IMR-90 (cell line): ENCODE data around the gene CYP4B1. TPM values are rescaled to one million over a fixed set of nuclear protein-coding genes. Genes with fewer than 3 reads are reported as not detected.

Experiments
- ATAC-seq: fragments of 200-7000 bp; cut with Tn5 transposase; 2 replicates; pipeline ENCODE4 v1.9.1; 2020; ENCODE audit warnings: low read depth, mild to moderate bottlenecking, moderate library complexity
- BruUV-seq: library from RNA; stranded (reverse); fragments of 400-500 nt; replicated peaks from 2 replicates; lab custom pipeline; 2021; lab: Mats Ljungman, UMichigan
- CTCF ChIA-PET: fragments of 300-600 bp; formaldehyde crosslinking; extraction: SDS; loops from one replicate; lab custom pipeline; 2021; ENCODE audit warnings: antibody characterized with exemption; lab: Yijun Ruan, JAX
- POLR2A ChIA-PET: fragments of 300-600 bp; sonication (Branson Sonifier 250); formaldehyde crosslinking; loops from one replicate; lab custom pipeline; 2022; ENCODE audit warnings: antibody characterized with exemption; ENCODE audit not compliant: unreplicated experiment; lab: Charles Lee
- DNase-seq: peaks from one replicate; pipeline ENCODE4 v3.0.0; 2013
- H2AFZ ChIP-seq: replicated peaks from 2 replicates; pipeline ENCODE3; 2013; ENCODE audit warnings: low read length, mild to moderate bottlenecking; ENCODE audit not compliant: poor library complexity
- H2AK5ac ChIP-seq: 2 replicates; pipeline ENCODE4 v1.6.1; 2013; ENCODE audit warnings: low read depth, low read length, inconsistent platforms
- H2AK9ac ChIP-seq: replicated peaks from 2 replicates; pipeline ENCODE3; 2013; ENCODE audit warnings: mild to moderate bottlenecking, low read depth, low read length, moderate library complexity; ENCODE audit not compliant: poor library complexity
- H2BK120ac ChIP-seq: 2 replicates; pipeline ENCODE4 v1.6.1; 2013; ENCODE audit warnings: low read depth, low read length, inconsistent platforms
- H2BK15ac ChIP-seq: 3 replicates; pipeline ENCODE4 v1.6.1; 2013; ENCODE audit warnings: low read depth, low read length, inconsistent platforms
- H2BK20ac ChIP-seq: 2 replicates; pipeline ENCODE4 v1.6.1; 2013; ENCODE audit warnings: low read depth, mild to moderate bottlenecking, inconsistent platforms, low read length, moderate library complexity
- H2BK5ac ChIP-seq: 2 replicates; pipeline ENCODE4 v1.6.1; 2013; ENCODE audit warnings: mild to moderate bottlenecking, low read depth, low read length, inconsistent platforms; ENCODE audit not compliant: poor library complexity, severe bottlenecking
- H3K14ac ChIP-seq: replicated peaks from 2 replicates; pipeline ENCODE4 v1.6.1; 2013; ENCODE audit warnings: low read depth, low read length, inconsistent platforms
- H3K18ac ChIP-seq: 2 replicates; pipeline ENCODE4 v1.6.1; 2013; ENCODE audit warnings: low read depth, low read length, control low read depth
- H3K23ac ChIP-seq: 2 replicates; pipeline ENCODE4 v1.6.1; 2013; ENCODE audit warnings: low read depth, low read length, inconsistent platforms
- H3K27ac ChIP-seq: 2 replicates; pipeline ENCODE4 v1.5.1; 2013; ENCODE audit warnings: mild to moderate bottlenecking, control low read depth, low read length; ENCODE audit not compliant: insufficient read depth
- H3K27me3 ChIP-seq: 2 replicates; pipeline ENCODE4 v1.6.1; 2013; ENCODE audit warnings: low read length; ENCODE audit not compliant: control insufficient read depth, insufficient read depth
- H3K36me3 ChIP-seq: 2 replicates; pipeline ENCODE4 v1.6.1; 2013; ENCODE audit warnings: low read length, mixed read lengths; ENCODE audit not compliant: control insufficient read depth, insufficient read depth
- H3K4ac ChIP-seq: 2 replicates; pipeline ENCODE4 v1.6.1; 2013; ENCODE audit warnings: low read depth, low read length, inconsistent platforms
- H3K4me1 ChIP-seq: 2 replicates; pipeline ENCODE4 v1.6.1; 2013; ENCODE audit warnings: low read length, mixed read lengths; ENCODE audit not compliant: control insufficient read depth, insufficient read depth
- H3K4me2 ChIP-seq: 2 replicates; pipeline ENCODE4 v1.6.1; 2013; ENCODE audit warnings: low read depth, mild to moderate bottlenecking, control low read depth, low read length, moderate library complexity
- H3K4me3 ChIP-seq: 2 replicates; pipeline ENCODE4 v1.5.1; 2013; ENCODE audit warnings: low read depth, mild to moderate bottlenecking, control low read depth, low read length, moderate library complexity; ENCODE audit not compliant: insufficient read depth
- H3K56ac ChIP-seq: 2 replicates; pipeline ENCODE4 v1.6.1; 2013; ENCODE audit warnings: low read length, inconsistent platforms; ENCODE audit not compliant: insufficient read depth; ENCODE audit errors: extremely low read depth
- H3K79me1 ChIP-seq, 2 experiments: 2 replicates each; pipeline ENCODE4 v1.6.1; 2013; ENCODE audit warnings: low read length in 2 of 2, inconsistent platforms in 1 of 2, low read depth in 1 of 2
- H3K9ac ChIP-seq: 2 replicates; pipeline ENCODE4 v1.6.1; 2013; ENCODE audit warnings: low read depth, low read length, control low read depth
- H3K9me1 ChIP-seq: 2 replicates; pipeline ENCODE4 v1.6.1; 2013; ENCODE audit warnings: low read length, inconsistent platforms; ENCODE audit not compliant: insufficient read depth
- H3K9me3 ChIP-seq: 2 replicates; pipeline ENCODE4 v1.6.1; 2013; ENCODE audit warnings: low read length; ENCODE audit not compliant: control insufficient read depth, insufficient read depth
- H4K20me1 ChIP-seq: 2 replicates; pipeline ENCODE4 v1.6.1; 2013; ENCODE audit warnings: low read length, inconsistent platforms; ENCODE audit not compliant: insufficient read depth
- H4K5ac ChIP-seq: 2 replicates; pipeline ENCODE4 v1.6.1; 2013; ENCODE audit warnings: mild to moderate bottlenecking, low read depth, low read length, control low read depth
- H4K8ac ChIP-seq, 2 experiments: 2 replicates each; pipeline ENCODE4 v1.6.1; 2013; ENCODE audit warnings: low read depth in 2 of 2, low read length in 2 of 2, control low read depth in 1 of 2, inconsistent platforms in 1 of 2
- H4K91ac ChIP-seq: 2 replicates; pipeline ENCODE4 v1.6.1; 2013; ENCODE audit warnings: low read depth, low read length, inconsistent platforms; ENCODE audit not compliant: insufficient read depth
- CTCF ChIP-seq: conservative IDR thresholded peaks from 2 replicates; pipeline ENCODE4 v1.5.1; 2012; ENCODE audit warnings: mild to moderate bottlenecking, low read depth, low read length, improper control_type of control experiment
- ELK1 ChIP-seq: fragments of 150-350 bp; IDR thresholded peaks from 2 replicates; pipeline ENCODE4 v1.6.1; 2016; ENCODE audit warnings: low read depth, mild to moderate bottlenecking, low read length, moderate library complexity, borderline replicate concordance
- MAFK ChIP-seq: IDR thresholded peaks from 2 replicates; pipeline ENCODE4 v1.6.1; 2012; ENCODE audit warnings: low read depth, low read length, improper control_type of control experiment
- MXI1 ChIP-seq: IDR thresholded peaks from 2 replicates; pipeline ENCODE4 v1.6.1; 2012; ENCODE audit warnings: low read depth, mild to moderate bottlenecking, low read length, moderate library complexity, borderline replicate concordance
- NFE2L2 ChIP-seq: fragments of 150-350 bp; IDR thresholded peaks from 2 replicates; pipeline ENCODE4 v1.6.1; 2016; ENCODE audit warnings: low read depth, mild to moderate bottlenecking, low read length
- RCOR1 ChIP-seq: IDR thresholded peaks from 2 replicates; pipeline ENCODE4 v1.6.1; 2012; ENCODE audit warnings: mild to moderate bottlenecking, low read length, improper control_type of control experiment; ENCODE audit not compliant: insufficient replicate concordance
- RFX5 ChIP-seq: IDR thresholded peaks from 2 replicates; pipeline ENCODE4 v1.8.0; 2012; ENCODE audit warnings: low read depth, mild to moderate bottlenecking, low read length, moderate library complexity
- SMC3 ChIP-seq: fragments of 150-350 bp; IDR thresholded peaks from 2 replicates; pipeline ENCODE4 v1.6.1; 2016; ENCODE audit warnings: low read depth, mild to moderate bottlenecking, antibody characterized with exemption, low read length, moderate library complexity
- WGBS, 2 experiments: methylation state at CpG; one replicate each; pipeline versions ENCODE4 v1.1.5 to v1.1.7; 2013; ENCODE audit warnings: missing lambda C conversion rate in 2 of 2; ENCODE audit not compliant: insufficient read length in 1 of 2; ENCODE audit errors: extremely low coverage in 2 of 2; 5-methylcytosine and 5-hydroxymethylcytosine counted together
- dilution Hi-C: fragments of 300-500 bp; cut with HindIII; formaldehyde crosslinking; loops from one replicate; pipeline ENCODE4 v1.14.3; 2018; ENCODE audit warnings: low sequenced_read_pairs; ENCODE audit not compliant: unreplicated experiment
- in situ Hi-C: fragments of 300-500 bp; cut with MboI; formaldehyde crosslinking; loops from 3 replicates; pipeline ENCODE4 v1.14.3; 2019; ENCODE audit warnings: low sequenced_read_pairs, inconsistent platforms, mixed read lengths
- intact Hi-C: fragments of 100-400 bp; cut with micrococcal nuclease; formaldehyde crosslinking; loops from 2 replicates; pipeline ENCODE4 v1.10.0; 2022
- polyA plus RNA-seq, 3 experiments: library from polyadenylated mRNA; depleted of rRNA; stranded (reverse); fragments of >200 nt; gene quantifications; 2 replicates each; pipeline ENCODE4 v1.2.3, GENCODE V29; 2012; ENCODE audit warnings: low replicate concordance in 1 of 3
- total RNA-seq: library from RNA; depleted of rRNA; stranded (reverse); fragments of >200 nt; gene quantifications from 2 replicates; pipeline ENCODE4 v1.2.3, GENCODE V29; 2012

Gene CYP4B1
- total and polyA plus RNA-seq, 2 of the 4 experiments (the other 2 are of a cell fraction) = not detected

GRCh38 chr1:46764402-46764801, 34.4 kb upstream of the CYP4B1 start:
- no peak overlapping the region for H2BK5ac ChIP-seq
- ChIA-PET POLR2A (no interaction called here), CTCF (interaction anchor here (0.5 to 0.6 kb wide), 2 partner anchors 59 to 325 kb away, joined by 3 to 4 read pairs; no protein-coding TSS in a partner anchor)
- no peak overlapping the region for H3K4me3 ChIP-seq
- no peak overlapping the region for H3K4me2 ChIP-seq
- intact Hi-C loops (no loop called here), in situ Hi-C loops (no loop called here), dilution Hi-C loops (no loop called here)
- H3K27me3 ChIP-seq = no peaks in the 10 kb centered on the region
- ATAC-seq (no peak), DNase-seq (no peak)
- WGBS, 2 experiments = 20% methylated on average over 1 of the region's 2 CpGs; no CpG with 5 or more reads in 1 of the 2 experiments
- H3K56ac ChIP-seq = no peak overlapping the region
- no peak overlapping the region for H3K9ac ChIP-seq
- H3K27ac ChIP-seq = no peak overlapping the region
- H3K79me1 ChIP-seq = no peaks in the 10 kb centered on the region
- no peaks in the 10 kb centered on the region for H3K9me1 ChIP-seq
- no peak overlapping the region for H2AFZ ChIP-seq
- H2BK120ac ChIP-seq = no peak overlapping the region
- peaks cover 6% of the 10 kb centered on the region; the same call in 1 of the 2 replicates for H3K9me3 ChIP-seq
- H3K36me3 ChIP-seq = no peaks in the 10 kb centered on the region
- no peak overlapping the region for H2AK5ac ChIP-seq
- H3K4me1 ChIP-seq = no peaks in the 10 kb centered on the region
- BruUV-seq = no TSS peak
- no peak overlapping the region for H2AK9ac ChIP-seq
- H4K5ac ChIP-seq = no peak overlapping the region
- no peak overlapping the region for H3K4ac ChIP-seq
- H2BK20ac ChIP-seq = no peak overlapping the region
- H3K14ac ChIP-seq = no peak overlapping the region
- H3K18ac ChIP-seq = no peak overlapping the region
- TF ChIP-seq RFX5 = no peak
- TF ChIP-seq CTCF = no peak
- TF ChIP-seq RCOR1 = no peak
- TF ChIP-seq MXI1 = no peak
- TF ChIP-seq MAFK = no peak
- TF ChIP-seq ELK1 = no peak
- no peak for TF ChIP-seq NFE2L2
- TF ChIP-seq SMC3 = no peak
- no peaks in the 10 kb centered on the region for H4K20me1 ChIP-seq
- no peak overlapping the region for H4K91ac ChIP-seq
- no peak overlapping the region for H3K23ac ChIP-seq
- H4K8ac ChIP-seq = no peak overlapping the region
- H2BK15ac ChIP-seq = no peak overlapping the region
